Measurements from ENCODE around the gene DDX41.

DNA sequence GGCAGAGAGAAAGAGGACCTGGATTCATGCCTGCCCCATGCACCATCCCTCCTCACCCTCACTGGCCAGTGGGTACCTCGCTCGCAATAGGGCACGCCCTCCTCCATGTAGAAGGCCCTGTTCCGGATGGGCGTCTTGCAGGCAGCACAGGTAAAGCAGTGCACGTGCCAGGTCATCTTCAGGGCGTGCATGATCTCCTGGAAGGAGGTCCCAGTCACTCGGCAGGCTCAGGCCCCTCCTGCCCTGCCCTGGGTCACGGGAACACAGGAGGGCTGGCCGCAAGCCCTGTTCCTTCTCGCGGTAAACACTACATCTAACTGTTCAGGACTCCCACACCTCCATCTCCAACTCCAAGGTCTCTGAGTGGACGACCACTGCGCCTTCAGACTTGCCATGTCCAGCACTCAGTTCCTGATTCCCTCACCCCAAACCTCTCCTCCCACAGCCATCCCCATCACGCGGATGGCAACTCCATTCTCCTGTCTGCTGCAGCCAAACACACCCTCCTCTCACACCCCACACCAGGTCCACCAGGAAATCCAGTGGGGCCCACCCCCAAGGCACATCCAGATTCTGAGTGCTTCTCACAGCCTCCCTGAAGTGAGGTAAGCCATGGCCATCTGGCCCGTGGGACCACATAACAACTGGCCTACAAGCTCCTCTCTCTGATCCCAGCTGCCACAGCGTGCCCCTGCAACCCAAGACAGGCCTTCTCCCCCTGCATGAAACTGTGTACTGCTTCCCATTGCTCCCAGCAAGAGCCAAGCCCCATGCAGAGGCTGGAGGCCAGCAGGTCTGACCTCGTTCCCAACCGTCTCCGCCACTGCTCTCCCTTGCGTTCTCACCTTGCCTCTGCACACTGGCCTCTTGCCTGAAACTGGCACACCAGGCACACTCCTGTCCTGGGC is 32.5 kb downstream of the DDX41 start:
- TF ChIP-seq, protein P1, sequence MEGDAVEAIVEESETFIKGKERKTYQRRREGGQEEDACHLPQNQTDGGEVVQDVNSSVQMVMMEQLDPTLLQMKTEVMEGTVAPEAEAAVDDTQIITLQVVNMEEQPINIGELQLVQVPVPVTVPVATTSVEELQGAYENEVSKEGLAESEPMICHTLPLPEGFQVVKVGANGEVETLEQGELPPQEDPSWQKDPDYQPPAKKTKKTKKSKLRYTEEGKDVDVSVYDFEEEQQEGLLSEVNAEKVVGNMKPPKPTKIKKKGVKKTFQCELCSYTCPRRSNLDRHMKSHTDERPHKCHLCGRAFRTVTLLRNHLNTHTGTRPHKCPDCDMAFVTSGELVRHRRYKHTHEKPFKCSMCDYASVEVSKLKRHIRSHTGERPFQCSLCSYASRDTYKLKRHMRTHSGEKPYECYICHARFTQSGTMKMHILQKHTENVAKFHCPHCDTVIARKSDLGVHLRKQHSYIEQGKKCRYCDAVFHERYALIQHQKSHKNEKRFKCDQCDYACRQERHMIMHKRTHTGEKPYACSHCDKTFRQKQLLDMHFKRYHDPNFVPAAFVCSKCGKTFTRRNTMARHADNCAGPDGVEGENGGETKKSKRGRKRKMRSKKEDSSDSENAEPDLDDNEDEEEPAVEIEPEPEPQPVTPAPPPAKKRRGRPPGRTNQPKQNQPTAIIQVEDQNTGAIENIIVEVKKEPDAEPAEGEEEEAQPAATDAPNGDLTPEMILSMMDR (IDR thresholded peaks at IDR 0.05; ENCODE audit: extremely low read depth in 1 of 2, insufficient read depth in 1 of 2, low read depth in 1 of 2, low read length in 2 of 2) = no peak
- TF ChIP-seq POLR2A (IDR thresholded peaks at IDR 0.05; ENCODE audit: low read depth, low read length) = peak; percentile 61
- no peak for TF ChIP-seq EZH2 (IDR thresholded peaks at IDR 0.05; ENCODE audit: borderline replicate concordance, low read depth, low read length, severe bottlenecking)
- TF ChIP-seq POLR2AphosphoS5 (IDR thresholded peaks at IDR 0.05; ENCODE audit: insufficient read depth, low read depth, low read length) = peak; percentile 75
- TF ChIP-seq MYC (IDR thresholded peaks at IDR 0.05; ENCODE audit: low read depth, low read length) = no peak
- no peak for TF ChIP-seq FOS (IDR thresholded peaks at IDR 0.05; ENCODE audit: borderline replicate concordance, insufficient read depth, low read length)
- TF ChIP-seq, protein P2, sequence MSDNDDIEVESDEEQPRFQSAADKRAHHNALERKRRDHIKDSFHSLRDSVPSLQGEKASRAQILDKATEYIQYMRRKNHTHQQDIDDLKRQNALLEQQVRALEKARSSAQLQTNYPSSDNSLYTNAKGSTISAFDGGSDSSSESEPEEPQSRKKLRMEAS (IDR thresholded peaks at IDR 0.05; ENCODE audit: insufficient read depth, insufficient read length) = no peak
- TF ChIP-seq JUN (IDR thresholded peaks at IDR 0.05; ENCODE audit: borderline replicate concordance, insufficient read depth, insufficient read length, low read depth) = no peak

Measured in endothelial cell of umbilical vein (primary cell).